Esophagus squamous epithelium (tissue), 4 donors: ENCODE data around the gene CRADD.

Source experiments
- POLR2A ChIP-seq, 4 donors: fragments of 450-650 bp; IDR thresholded peaks; one replicate each; pipeline ENCODE4 v1.6.1; 2017; ENCODE audit warnings: antibody characterized with exemption in 4 of 4, mild to moderate bottlenecking in 4 of 4, moderate library complexity in 3 of 4
- TF ChIP-seq, protein P1 (sequence below), 6 experiments: fragments of 450-650 bp in 4 of 6; fragments of 200-600 bp in 2 of 6; sonication (generic) in 2 of 6; IDR thresholded peaks; one replicate each; pipeline ENCODE4 v1.5.1; 2016 to 2019; ENCODE audit warnings: antibody characterized with exemption in 6 of 6, mild to moderate bottlenecking in 4 of 6, moderate library complexity in 4 of 6

GRCh38 chr12:93829016-93829415 is 151.8 kb downstream of the CRADD start:
- TF ChIP-seq, protein P1, sequence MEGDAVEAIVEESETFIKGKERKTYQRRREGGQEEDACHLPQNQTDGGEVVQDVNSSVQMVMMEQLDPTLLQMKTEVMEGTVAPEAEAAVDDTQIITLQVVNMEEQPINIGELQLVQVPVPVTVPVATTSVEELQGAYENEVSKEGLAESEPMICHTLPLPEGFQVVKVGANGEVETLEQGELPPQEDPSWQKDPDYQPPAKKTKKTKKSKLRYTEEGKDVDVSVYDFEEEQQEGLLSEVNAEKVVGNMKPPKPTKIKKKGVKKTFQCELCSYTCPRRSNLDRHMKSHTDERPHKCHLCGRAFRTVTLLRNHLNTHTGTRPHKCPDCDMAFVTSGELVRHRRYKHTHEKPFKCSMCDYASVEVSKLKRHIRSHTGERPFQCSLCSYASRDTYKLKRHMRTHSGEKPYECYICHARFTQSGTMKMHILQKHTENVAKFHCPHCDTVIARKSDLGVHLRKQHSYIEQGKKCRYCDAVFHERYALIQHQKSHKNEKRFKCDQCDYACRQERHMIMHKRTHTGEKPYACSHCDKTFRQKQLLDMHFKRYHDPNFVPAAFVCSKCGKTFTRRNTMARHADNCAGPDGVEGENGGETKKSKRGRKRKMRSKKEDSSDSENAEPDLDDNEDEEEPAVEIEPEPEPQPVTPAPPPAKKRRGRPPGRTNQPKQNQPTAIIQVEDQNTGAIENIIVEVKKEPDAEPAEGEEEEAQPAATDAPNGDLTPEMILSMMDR (IDR thresholded peaks at IDR 0.05), result no peak
- TF ChIP-seq POLR2A (IDR thresholded peaks at IDR 0.05), result no peak
